ENCODE measurements around the gene C1QL2.

The C1QL2 gene

DNA sequence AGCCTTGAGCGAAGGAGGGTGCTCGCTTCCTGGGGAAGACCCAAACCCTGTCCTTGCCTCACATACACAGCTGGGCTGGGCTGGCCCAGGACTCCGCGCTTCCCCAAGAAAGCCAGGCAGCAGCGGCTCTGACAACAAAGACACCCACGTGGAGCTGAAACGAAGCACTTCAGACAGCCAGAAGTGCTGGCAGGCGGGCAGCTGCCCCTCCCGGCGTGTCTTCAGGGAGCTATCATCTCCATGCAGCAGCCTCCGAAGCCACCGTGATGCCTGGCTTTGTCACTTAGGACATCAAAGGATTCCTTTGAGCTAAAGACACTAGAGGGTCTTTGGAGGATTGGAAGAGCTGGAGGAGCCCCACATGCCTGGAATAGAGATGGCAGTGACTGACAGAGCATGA, 35.2 kb downstream of the C1QL2 start:
- TF ChIP-seq, protein P1, sequence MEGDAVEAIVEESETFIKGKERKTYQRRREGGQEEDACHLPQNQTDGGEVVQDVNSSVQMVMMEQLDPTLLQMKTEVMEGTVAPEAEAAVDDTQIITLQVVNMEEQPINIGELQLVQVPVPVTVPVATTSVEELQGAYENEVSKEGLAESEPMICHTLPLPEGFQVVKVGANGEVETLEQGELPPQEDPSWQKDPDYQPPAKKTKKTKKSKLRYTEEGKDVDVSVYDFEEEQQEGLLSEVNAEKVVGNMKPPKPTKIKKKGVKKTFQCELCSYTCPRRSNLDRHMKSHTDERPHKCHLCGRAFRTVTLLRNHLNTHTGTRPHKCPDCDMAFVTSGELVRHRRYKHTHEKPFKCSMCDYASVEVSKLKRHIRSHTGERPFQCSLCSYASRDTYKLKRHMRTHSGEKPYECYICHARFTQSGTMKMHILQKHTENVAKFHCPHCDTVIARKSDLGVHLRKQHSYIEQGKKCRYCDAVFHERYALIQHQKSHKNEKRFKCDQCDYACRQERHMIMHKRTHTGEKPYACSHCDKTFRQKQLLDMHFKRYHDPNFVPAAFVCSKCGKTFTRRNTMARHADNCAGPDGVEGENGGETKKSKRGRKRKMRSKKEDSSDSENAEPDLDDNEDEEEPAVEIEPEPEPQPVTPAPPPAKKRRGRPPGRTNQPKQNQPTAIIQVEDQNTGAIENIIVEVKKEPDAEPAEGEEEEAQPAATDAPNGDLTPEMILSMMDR (conservative IDR thresholded peaks at IDR 0.05; ENCODE audit: low read depth, low read length) = no peak
- H3K4me3 ChIP-seq (ENCODE audit: low read length) = no peak overlapping the region
- DNase-seq (ENCODE audit: low read depth) = no peak

GRCh38 chr2:119122663-119123062, 35.9 kb downstream of the C1QL2 start:
- no peak for DNase-seq (ENCODE audit: low read depth)
- H3K4me3 ChIP-seq (ENCODE audit: low read length) = no peak overlapping the region
- TF ChIP-seq, protein P1 (conservative IDR thresholded peaks at IDR 0.05; ENCODE audit: low read depth, low read length) = no peak

DNA sequence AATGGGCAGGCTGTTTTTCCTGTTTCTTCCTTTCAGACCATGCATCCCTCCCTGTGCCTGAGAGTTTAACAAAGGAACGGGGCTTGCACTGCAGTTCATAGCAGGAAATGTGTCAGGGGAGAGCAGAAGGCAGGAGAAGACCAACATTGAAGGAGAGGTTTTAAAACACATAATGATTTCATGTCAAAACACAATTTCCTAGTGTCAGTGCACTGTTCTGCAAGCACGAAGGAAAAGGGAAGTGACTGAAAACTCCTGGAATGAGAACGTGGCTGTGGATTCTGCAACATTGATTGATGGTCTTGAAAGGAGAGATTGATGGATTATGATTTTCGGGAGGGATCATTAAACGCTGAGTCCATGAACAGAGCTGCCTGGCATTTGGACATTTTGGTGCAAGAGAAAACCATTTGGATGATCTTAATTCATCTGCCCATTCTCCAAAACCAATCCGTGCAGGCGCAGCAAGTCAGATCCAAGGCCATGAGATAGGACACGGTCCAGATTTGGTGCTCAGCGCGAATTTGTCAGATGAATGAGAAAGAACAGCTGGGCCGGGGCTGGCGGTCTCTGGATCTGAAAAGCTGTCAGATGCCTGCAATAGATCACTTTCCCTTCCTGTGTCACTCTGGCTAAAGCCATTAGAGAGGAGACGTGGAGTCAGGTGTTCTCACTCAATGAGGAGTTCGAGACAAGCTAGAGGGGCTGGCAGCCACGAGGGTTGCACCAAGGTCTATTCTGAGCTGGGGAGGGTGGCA, 38.4 kb downstream of the C1QL2 start:
- TF ChIP-seq, protein P1 (conservative IDR thresholded peaks at IDR 0.05; ENCODE audit: low read depth, low read length) = no peak
- no peak for DNase-seq (ENCODE audit: low read depth)
- H3K4me3 ChIP-seq (ENCODE audit: low read length) = no peak overlapping the region

DNA sequence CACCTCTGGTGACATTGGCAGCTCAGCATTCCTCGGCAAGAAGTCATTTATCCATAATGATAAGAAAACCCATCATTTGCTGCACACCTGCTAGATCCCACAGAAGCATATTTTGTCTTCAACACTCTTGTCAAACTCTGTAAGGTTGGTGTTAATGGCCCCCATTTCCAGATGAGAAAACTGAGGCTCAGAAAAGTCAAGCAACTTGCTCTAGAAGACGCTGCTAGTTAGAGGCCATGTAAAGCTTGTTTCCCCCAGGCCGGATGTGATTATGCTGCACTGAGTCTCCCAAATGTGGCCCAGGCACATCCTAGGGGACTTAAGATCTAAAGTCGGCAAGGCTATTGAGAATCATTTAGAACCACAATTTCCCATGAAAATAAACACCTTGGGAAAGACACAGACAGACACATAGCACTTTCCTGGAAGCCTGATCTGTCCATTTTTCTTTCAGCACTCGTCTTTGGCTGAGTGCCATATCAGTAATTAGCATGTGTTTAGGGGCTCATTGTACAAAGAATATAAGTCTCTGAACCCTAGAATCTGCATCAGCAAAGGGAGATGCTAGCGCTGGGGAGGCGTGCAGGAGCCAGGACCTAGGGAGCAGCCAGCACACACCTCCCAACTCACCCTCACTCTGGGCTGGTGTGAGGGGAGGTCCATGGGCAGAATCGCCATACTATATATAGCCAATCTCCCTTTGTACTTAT, 39.3 kb downstream of the C1QL2 start:
- no peak overlapping the region for H3K4me3 ChIP-seq (ENCODE audit: low read length)
- TF ChIP-seq, protein P1 (conservative IDR thresholded peaks at IDR 0.05; ENCODE audit: low read depth, low read length) = no peak
- no peak for DNase-seq (ENCODE audit: low read depth)

GRCh38 chr2:119117891-119118882, 40.4 kb downstream of the C1QL2 start:
- DNase-seq (ENCODE audit: low read depth) = no peak
- no peak overlapping the region for H3K4me3 ChIP-seq (ENCODE audit: low read length)
- TF ChIP-seq, protein P1 (conservative IDR thresholded peaks at IDR 0.05; ENCODE audit: low read depth, low read length) = no peak

DNA sequence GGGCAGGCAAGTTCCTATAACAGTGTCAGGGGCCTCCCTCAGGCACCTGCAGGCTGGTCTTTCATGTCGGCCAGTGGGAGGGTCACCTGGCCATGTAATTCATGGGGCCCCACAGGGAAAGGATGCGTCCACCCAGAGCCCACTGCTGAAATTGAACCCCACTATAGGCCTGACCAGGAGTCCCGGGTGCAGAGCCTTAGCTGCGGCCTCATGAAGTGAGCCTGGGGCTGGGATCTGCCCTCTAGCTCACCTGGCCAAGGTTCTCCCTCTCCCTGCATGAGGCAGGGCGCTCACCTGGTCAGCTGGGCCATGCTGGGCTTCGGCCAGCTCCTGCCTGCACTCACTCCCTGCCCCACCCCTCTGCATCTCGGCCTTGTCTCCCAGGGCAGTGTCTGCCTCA, 41.1 kb downstream of the C1QL2 start:
- no peak for DNase-seq (ENCODE audit: low read depth)
- TF ChIP-seq, protein P1 (conservative IDR thresholded peaks at IDR 0.05; ENCODE audit: low read depth, low read length) = no peak
- no peak overlapping the region for H3K4me3 ChIP-seq (ENCODE audit: low read length)

All from retinal pigment epithelial cell (primary cell).